Panc1 (cell line): ENCODE results near the gene MAGI1.

Experiments used
- CTCF ChIP-seq: fragments of 450-650 bp; IDR thresholded peaks from 2 replicates; pipeline ENCODE4 v1.5.1; 2017; ENCODE audit warnings: mild to moderate bottlenecking
- POLR2AphosphoS5 ChIP-seq: IDR thresholded peaks from 2 replicates; pipeline ENCODE4 v1.6.1; 2012; ENCODE audit warnings: mild to moderate bottlenecking, low read depth, low read length, moderate library complexity
- REST ChIP-seq, 2 experiments: IDR thresholded peaks; 2 replicates each; pipeline ENCODE4 v1.6.1; 2011 to 2012; ENCODE audit warnings: low read depth in 2 of 2, control low read depth in 1 of 2, low read length in 1 of 2, mild to moderate bottlenecking in 1 of 2, moderate library complexity in 1 of 2; ENCODE audit not compliant: insufficient read depth in 1 of 2

GRCh38 chr3:65717676-65718346 lies 320.9 kb downstream of the MAGI1 start:
- TF ChIP-seq CTCF (no peak), POLR2AphosphoS5 (no peak), REST (IDR thresholded peaks at IDR 0.05; ENCODE audit: insufficient read depth in 1 of 2, low read depth in 2 of 2, low read length in 1 of 2) (no peak)
